Esophagus muscularis mucosa (tissue), 3 donors: ENCODE data around the gene OR8G5.

ENCODE experiments used
- POLR2A ChIP-seq: fragments of 450-650 bp; IDR thresholded peaks from one replicate; pipeline ENCODE4 v1.6.1; 2017; ENCODE audit warnings: antibody characterized with exemption, moderate library complexity, mild to moderate bottlenecking, low read depth
- POLR2AphosphoS5 ChIP-seq, 2 donors: sonication (generic); formaldehyde crosslinking; IDR thresholded peaks; one replicate each; pipeline ENCODE4 v1.6.1; 2017; ENCODE audit warnings: antibody characterized with exemption in 2 of 2
- TF ChIP-seq, protein P1 (sequence below), 3 experiments: fragments of 200-600 bp in 2 of 3; fragments of 450-650 bp in 1 of 3; sonication (generic) in 2 of 3; IDR thresholded peaks; one replicate each; pipeline ENCODE4 v1.5.1; 2017 to 2019; ENCODE audit warnings: antibody characterized with exemption in 3 of 3, mild to moderate bottlenecking in 2 of 3, moderate library complexity in 1 of 3

DNA sequence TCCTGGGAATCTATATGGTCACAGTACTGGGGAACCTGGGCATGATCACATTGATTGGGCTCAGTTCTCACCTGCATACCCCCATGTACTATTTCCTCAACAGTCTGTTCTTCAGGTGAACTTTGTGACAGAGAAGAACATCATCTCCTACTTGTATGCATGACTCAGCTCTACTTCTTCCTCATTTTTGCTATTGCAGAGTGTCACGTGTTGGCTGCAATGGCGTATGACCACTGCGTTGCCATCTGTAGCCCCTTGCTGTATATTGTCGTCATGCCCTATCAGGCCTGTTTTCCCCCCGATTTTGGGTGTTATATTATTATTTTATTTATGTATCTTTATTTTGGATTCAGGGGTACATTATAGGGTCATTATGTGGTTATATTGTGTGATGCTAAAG lies 17.7 kb upstream of the OR8G5 start:
- no peak for TF ChIP-seq POLR2AphosphoS5 (IDR thresholded peaks at IDR 0.05)
- no peak for TF ChIP-seq POLR2A
- TF ChIP-seq, protein P1, sequence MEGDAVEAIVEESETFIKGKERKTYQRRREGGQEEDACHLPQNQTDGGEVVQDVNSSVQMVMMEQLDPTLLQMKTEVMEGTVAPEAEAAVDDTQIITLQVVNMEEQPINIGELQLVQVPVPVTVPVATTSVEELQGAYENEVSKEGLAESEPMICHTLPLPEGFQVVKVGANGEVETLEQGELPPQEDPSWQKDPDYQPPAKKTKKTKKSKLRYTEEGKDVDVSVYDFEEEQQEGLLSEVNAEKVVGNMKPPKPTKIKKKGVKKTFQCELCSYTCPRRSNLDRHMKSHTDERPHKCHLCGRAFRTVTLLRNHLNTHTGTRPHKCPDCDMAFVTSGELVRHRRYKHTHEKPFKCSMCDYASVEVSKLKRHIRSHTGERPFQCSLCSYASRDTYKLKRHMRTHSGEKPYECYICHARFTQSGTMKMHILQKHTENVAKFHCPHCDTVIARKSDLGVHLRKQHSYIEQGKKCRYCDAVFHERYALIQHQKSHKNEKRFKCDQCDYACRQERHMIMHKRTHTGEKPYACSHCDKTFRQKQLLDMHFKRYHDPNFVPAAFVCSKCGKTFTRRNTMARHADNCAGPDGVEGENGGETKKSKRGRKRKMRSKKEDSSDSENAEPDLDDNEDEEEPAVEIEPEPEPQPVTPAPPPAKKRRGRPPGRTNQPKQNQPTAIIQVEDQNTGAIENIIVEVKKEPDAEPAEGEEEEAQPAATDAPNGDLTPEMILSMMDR (IDR thresholded peaks at IDR 0.05) = no peak
